Head of caudate nucleus (tissue), 42 donors: Measurements from ENCODE around the gene SART1.
"Not testable (repeated sequence)": the region's sequence is repeated elsewhere in the genome, so short reads cannot be mapped to it uniquely, and the experiment has no call there.

Source experiments
- DNase-seq, 42 donors: peaks; one replicate each; pipeline versions ENCODE4 v3.0.0 to v3.0.0-alpha.2; 2020 to 2021; ENCODE audit warnings: mixed read lengths in 7 of 42
- intact Hi-C: fragments of 100-400 bp; cut with DNase I; formaldehyde crosslinking; loops from one replicate; pipeline ENCODE4 v1.15.0; 2022

The SART1 gene

DNA sequence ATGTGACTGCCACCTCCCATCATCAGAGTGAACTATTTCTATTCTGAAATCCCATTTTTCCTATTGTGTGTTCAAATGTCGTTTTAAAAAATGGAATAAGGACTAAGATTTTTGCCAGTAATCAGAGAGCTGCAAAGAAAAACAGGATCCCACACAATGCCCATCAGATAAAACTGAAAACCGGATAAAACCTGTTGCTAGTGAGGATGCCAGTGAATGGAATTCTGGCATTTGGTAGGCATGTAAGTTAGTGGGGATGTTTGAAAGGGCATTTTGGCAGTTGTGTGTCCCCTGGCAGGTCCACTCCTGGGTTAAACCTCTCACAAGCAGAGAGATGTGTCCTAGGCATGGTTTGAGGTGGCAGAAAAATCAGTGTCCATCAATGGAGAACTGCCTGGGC, 36.1 kb upstream of the SART1 start:
- intact Hi-C loops = no loop called here
- DNase-seq = no peak

DNA sequence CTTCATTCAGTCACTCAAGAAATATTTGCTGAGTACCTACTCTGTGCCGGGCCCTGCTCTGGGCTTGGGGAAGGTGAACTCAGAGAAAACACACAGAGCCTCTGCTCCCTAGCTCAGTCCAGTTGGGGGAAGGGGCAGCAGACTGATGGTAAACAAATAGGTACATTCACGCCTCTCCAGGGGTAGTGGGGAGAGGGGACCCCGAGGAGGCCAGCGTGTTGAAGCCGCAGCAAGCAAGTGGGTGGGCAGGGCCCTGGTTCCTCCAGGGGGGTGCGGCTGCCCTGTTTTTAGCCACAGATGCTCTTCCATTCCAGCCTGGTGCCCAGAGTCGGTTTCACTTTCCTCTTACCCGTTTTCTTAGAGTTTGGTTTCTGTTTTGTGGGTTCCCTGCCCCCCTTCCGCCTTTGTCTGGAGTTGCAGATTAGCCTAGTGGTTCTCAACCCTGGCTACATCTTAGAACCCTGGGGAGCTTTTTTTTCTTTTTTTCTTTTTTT, 33.6 kb upstream of the SART1 start:
- intact Hi-C loops = no loop called here
- peak in 12 of 42 donors; percentile 9 to 54 (median 24) for DNase-seq

DNA sequence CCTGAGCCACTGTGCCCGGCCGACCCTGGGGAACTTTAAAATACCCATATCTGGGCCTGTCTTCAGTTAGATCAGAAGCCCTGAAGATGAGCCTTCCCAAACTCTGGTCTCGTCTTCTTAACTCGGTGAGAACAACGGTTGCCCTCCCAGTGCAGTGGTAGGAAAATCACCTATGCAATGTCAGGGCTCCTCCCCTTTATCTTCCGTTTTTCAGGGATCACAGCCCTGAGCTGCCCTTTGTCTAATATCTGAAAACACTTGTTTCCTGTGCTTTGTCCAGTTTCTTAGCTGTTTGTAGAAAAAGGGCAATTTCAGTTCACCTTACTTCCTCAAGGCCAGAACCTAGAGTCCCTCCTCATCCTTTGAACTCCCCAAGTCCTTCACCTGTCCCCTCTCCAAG, 32.9 kb upstream of the SART1 start:
- intact Hi-C loops = no loop called here
- DNase-seq = no peak

DNA sequence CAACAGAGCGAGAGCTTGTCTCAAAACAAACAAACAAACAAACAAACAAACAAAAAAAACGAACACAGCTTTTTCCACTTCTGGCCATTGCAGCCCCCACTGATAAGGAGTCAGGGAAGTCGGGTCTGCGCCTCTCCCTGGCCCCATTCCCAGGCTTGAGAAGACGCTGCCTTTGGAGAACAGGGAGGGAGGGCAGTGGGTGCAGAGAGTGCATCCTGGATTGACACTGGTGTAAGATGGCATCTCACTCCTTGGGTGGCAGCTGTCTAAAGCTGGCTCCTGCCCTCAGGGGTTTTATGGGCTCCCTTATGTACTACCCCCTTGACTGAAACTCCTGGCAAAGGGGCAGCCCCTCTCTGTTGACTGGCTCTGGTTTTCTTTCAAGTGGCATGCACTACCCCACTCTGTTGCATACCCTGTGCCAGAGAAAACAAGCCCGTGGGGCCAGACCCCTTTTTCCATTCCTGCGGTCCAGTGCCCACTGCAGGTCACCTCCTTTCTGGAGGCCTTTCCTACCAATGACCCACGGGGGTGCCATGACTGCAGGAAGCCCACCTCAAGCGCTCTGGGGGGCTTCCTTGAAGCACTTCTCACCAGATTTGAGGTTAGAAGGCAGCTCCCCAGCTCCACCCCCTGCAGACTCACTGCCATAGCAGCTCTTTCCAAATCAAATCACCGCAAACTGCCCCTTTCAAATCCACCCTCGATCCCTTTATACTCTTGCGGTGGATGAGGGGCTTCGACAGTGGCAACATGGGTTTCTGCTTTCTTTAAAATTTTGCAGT, 29.6 kb upstream of the SART1 start:
- intact Hi-C loops = no loop called here
- no peak for DNase-seq

DNA sequence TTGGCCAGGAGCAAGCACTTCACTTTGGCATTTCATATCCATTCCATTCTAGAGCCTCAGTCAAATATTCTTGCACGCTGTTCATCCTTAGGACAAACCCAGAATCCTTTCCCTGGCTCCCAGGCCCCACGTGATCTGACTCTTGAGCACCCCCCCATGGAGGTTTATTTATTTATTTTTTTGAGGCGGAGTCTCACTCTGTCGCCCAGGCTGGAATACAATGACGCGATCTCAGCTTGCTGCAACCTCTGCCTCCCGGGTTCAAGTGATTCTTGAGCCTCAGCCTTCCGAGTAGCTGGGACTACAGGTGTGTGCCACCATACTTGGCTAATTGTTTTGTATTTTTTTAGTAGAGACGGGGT, 29.0 kb upstream of the SART1 start:
- intact Hi-C loops = no loop called here
- DNase-seq = peak in 3 of 42 donors; percentile 15 to 24 (median 15)

DNA sequence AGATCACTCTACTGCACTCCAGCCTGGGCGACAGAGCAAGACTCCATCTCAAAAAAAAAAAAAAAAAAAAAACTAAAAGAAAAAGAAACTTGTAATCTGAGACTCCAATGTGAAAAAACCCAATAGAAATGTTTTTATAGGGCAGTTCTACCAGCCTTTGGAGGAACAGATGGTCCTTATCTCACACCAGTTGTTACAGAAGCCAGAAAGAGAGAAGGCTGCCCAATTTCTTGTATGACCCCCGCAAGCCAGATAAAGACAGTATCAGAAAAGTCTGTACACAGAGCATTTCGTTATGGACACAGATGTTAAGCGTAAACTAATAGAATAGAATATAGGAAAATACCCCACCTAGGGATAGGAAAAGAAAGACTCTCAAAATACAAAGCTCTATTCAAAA, 27.5 kb upstream of the SART1 start:
- intact Hi-C loops = no loop called here

DNA sequence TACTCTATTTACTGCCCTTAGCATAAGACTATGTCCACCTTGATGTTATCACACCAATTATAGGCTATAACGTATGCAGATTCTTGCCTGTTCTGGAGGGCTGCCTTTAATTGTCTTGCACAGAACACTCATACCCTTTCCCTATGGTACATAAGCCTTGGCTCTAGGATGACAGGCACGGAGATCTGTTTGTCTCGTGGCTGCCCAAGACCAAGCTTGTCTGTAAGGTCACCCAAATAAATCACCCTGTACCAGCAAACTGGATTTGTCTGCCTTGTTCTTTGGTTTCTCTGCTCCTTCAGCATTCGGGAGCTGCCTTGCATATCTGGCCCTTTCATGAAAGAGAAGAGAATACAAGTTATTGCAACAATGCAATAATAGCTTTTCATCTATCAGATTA, 23.8 kb upstream of the SART1 start:
- DNase-seq = no peak
- intact Hi-C loops = no loop called here

More for the DNA sequence above, 27.5 kb upstream of the SART1 start:
- no peak for DNase-seq

DNA sequence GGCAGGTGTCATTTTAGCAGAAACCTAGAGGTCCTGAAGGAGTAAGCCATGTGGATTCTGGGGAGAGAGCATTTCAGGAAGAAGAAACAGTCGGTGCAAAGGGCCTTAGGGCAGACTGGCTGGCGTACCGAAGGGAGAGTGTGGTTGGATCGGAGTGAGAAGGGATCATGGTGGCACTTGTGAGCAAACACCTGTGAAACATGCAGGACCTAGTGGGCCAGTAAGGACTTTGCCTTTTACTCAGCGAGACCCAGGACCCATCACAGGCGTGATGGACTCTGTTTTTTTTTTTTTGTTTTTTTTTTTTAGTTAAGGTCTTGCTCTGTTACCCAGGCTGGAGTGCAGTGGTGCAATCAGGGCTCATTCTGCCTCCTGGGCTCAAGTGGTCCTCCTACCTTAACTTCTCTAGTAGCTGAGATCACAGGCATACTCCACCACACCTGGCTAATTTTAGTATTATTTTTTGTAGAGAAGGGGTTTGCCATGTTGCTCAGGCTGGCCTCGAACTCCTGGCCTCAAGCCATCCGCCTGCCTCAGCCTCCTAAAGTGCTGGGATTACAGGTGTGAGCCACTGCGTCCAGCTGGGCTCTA, 19.7 kb upstream of the SART1 start:
- DNase-seq = no peak
- intact Hi-C loops = no loop called here

DNA sequence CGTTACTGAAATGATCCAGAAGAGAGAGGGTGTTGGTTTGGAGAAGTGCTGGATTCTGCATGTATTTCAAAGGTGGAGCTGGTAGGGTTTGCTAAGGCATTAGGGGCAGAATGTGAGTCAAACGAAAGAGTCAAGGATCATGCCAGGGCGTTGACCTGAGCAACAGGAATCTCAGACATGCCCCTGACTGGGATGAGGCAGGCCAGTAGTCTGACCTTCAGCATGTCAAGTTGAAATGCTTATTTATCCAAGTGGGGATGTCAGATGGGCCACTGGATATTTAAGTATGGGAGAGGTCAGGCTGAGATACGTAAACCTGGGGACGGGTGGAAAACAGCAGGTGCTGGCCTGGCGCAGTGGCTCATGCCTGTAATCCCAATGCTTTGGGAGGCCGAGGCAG, 19.0 kb upstream of the SART1 start:
- DNase-seq = no peak
- intact Hi-C loops = no loop called here

DNA sequence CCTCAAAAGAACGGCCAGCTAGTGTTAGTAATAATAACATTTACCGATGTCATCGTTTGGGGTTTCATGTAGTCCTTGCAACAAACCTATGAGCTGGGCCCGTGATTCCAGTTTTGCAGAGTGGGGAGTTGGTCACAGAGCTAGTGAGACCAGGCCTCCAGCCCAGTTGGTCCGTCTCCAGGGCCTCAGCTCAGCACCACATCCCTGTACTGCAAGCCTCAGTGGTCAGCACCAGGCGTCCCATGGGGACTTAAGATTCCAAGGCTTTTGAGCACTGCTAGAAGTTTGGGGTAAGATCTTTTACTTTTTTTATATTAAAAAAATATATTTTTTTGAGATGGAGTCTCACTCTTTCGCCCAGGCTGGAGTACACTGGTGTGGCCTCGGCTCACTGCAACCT, 17.3 kb upstream of the SART1 start:
- no peak for DNase-seq
- intact Hi-C loops = no loop called here

DNA sequence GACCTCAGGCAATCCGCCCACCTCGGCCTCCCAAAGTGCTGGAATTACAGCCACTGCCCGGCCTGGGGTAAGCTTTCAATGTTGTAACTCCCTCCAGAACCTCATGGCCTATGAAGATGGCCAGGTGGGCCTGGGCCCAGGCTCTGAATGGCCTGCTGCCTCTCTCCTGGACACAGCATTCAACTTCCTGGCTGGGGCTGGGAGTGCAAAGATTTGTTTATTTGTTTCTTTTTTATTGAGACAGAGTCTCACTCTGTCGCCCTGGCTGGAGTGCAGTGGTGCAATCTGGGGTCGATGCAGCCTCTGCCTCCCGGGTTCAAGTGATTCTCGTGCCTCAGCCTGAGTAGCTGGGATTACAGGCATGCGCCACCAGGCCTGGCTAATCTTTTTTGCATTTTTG, 16.8 kb upstream of the SART1 start:
- intact Hi-C loops = no loop called here

DNA sequence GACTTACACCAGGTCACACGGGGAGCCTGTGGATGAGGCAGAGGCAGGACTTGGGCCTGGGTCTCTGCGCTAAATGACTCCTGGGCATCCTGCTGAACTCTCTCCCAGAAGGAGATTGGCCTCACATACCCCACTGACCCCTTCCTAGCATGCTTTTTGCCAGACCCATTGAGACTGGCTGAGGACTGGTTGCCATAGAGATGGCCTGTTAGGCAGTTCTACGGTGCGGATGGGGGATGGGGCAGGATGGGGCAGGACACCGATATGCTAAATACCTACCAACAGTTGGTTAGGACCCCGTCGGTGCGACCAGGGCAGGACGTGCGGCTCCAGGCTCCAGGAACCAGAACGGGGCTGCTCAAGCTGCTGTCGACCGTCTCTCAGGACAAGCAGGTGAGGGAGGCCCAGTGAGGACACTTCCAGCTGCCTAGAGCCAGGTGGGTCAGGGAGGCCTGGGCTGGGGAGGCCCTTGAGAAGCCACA, 16.1 kb upstream of the SART1 start, which contains the start of gene TSGA10IP:
Gene TSGA10IP, plus strand, starts transcription at position 51 of the 482 bp plus-strand sequence. Its CDS starts 196 bp downstream, at position 247.
- intact Hi-C loops = no loop called here
- DNase-seq = no peak

More for the DNA sequence above, 16.8 kb upstream of the SART1 start:
- DNase-seq = no peak

DNA sequence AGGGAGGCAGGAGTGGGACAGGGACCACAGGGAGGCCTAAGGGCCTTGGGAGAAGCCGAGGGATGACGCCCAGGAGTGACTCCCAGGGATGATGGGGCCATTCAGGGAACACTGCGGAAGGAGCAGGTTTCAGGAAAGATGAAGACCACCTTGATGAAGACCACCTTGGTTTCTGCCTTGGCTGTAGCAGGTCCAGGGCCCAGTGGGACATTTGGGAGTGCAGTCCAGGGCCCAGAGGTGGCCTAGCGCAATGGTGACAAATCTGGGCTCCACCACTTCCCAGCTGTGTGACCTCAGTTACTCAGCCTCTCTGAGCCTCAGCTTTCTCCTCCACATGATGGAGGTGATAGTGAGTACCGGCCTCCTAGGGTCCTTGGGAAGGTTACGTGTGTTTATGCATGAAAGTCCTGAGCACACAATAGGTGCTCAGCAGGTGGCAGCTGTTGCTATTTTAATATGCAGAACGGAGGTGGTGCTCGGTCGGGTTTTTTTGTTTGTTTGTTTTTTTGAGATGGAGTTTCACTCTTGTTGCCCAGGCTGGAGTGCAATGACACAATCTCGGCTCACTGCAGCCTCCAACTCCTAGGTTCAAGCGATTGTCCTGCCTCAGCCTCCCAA, 15.5 kb upstream of the SART1 start:
- no peak for DNase-seq
- intact Hi-C loops = no loop called here

DNA sequence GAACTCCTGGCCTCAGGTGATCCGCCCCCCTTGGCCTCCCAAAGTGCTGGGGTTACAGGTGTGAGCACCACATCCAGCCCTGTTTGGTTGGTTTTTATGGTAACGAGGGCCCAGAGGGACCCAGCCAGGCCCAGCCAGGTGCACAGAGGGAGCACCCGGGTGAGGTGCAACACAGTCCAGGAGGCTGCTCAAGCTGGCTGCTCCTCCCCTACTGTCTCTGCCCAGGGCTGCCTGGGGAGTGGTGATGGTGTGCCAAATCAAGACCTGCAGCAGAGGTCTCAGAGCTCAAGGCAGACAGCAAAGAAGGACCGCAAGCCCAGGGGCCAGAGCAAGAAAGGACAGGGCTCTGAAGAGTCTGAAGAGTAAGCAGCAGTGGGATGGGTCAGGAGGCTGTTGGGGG, 14.9 kb upstream of the SART1 start:
- DNase-seq = no peak
- intact Hi-C loops = no loop called here

DNA sequence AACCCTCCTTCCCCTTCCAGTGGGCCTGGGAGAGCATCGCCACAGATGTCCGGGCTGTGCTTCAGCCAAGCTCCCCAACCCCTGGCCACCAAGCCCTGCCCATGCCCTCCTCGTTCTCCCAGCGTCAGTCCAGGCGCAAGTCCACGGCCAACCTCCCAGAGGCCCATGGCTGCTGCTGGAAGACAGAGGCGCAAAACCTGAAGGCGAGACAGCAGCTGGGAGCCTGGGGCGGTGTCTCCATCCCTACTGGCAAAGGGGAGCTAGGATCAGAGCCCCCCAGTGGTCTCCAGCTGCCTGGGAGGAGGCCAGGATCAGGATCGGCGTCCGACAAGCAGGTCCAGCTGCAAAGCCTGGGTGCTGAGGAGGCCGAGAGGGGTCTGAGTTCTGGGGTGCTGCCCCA, 14.4 kb upstream of the SART1 start:
- DNase-seq = no peak
- intact Hi-C loops = no loop called here

DNA sequence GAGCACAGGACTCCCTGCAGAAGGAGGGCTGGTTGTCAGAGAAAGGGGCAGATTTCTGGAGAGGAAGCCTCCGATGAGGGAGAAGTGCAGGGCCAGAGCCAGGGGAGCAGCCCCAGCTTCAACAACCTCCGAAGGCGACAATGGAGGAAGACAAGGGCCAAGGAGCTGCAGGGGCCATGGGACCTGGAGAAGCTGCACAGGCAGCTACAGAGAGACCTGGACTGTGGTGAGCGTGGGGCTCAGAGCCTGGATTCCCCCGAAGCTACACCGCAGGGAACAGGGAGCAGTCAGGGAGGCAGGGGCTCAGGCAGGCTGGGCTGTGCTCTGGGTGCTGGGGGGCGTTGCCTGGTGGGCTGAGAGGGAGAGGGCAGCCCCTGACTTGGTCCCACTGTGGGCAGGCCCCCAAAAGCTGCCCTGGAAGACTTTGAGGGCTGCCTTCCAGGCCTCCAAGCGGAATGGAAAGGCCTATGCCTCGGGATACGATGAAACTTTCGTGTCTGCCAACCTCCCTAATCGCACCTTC, 13.9 kb upstream of the SART1 start:
- intact Hi-C loops = no loop called here
- DNase-seq = no peak

DNA sequence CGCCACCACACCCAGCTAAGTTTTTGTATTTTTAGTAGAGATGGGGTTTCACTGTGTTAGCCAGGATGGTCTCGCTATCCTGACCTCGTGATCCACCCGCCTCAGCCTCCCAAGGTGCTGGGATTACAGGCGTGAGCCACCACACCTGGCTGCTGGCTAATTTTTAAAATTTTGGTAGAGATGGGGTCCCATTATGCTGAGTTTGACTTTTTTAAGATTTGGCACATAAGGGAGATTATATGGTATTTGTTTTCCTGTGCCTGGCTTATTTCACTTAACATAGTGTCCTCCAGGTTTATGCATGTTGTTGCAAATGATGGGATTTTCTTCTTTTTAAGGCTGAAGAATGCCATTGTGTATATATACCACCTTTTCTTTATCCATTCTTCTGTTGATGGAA, 10.8 kb upstream of the SART1 start:
- DNase-seq, intact Hi-C loops: not testable (repeated sequence)

DNA sequence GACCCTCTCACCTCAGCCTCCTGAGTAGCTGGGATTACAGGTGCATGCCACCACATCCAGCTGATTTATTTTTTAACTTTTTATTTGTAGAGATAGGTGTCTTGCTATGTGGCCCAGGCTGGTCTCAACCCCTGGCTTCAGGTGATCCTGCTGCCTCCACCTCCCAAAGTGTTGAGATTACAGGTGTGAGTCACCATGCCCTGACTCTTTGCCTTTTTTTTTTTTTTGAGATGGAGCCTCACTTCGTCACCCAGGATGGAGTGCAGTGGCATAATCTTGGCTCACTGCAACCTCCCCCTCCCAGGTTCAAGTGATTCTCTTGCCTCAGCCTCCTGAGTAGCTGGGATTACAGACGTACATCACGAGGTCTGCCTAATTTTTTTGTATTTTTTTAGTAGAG, 9.9 kb upstream of the SART1 start:
- intact Hi-C loops, DNase-seq: not testable (repeated sequence)

DNA sequence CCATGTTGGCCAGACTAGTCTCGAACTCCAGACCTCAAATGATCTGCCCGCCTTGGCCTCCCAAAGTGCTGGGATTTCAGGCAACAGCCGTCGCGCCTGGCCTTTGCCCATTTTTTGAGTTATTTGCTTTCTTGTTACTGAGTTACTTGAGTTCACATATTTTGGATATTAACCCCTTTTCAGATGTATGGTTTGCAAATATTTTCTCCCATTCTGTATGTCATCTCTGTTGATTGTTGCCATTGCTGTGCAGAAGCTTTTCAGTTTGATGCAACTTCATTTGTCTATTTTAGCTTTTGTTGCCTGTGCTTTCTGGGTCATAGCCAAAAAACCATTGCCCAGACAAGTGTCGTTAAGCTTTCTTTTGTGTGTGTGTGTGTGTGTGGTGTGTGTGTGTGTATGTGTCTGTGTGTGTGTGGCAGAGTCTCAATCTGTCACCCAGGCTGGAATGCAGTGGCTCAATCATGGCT, 9.4 kb upstream of the SART1 start:
- intact Hi-C loops = no loop called here
- DNase-seq = no peak

DNA sequence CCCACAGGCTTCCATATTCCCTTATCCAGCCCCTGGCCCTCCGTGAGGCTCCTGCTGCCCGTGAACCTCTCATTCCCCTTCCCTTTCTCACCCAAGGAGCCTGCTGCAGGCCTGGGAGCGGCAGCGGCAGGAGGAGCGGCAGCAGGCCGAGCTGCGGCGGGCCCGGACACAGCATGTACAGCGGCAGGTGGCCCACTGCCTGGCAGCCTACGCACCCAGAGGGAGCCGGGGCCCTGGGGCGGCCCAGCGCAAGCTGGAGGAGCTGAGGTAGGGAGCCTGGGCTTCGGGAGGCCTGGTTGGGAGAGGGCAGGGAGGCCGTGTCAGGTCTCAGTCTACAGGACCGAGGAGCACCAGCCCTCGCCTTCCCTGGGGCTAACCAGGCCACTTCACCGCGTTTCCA, 8.1 kb upstream of the SART1 start:
- DNase-seq = no peak
- intact Hi-C loops = no loop called here
